SK-N-SH (cell line): Measurements from ENCODE around the gene HOXA10. TPM values are rescaled to one million over a fixed set of nuclear protein-coding genes. Genes with fewer than 3 reads are reported as not detected.

Experiments
- CTCF ChIA-PET: fragments of 300-600, 350-600 bp; formaldehyde crosslinking; extraction: SDS; loops from one replicate; lab custom pipeline; 2021; lab: Yijun Ruan, JAX
- POLR2A ChIA-PET: fragments of 350-600 bp; sonication (Branson Sonifier 250); formaldehyde crosslinking; extraction: SDS; loops from one replicate; lab custom pipeline; 2020; ENCODE audit warnings: antibody characterized with exemption, inconsistent platforms; lab: Yijun Ruan, JAX
- DNase-seq: peaks from one replicate; pipeline ENCODE4 v3.0.0; 2012
- H2AFZ ChIP-seq: fragments of 200-600 bp; sonication (generic); 2 replicates; pipeline ENCODE4 v1.8.1; 2016; ENCODE audit warnings: antibody characterized with exemption, mild to moderate bottlenecking, low read depth
- H3F3A ChIP-seq: fragments of 200-600 bp; sonication (generic); replicated peaks from 2 replicates; pipeline ENCODE3; 2016; ENCODE audit warnings: antibody characterized with exemption, mild to moderate bottlenecking; ENCODE audit not compliant: insufficient read depth
- H3K27ac ChIP-seq, 2 experiments: fragments of 200-500 bp in 1 of 2; fragments of 200-600 bp in 1 of 2; sonication (Bioruptor generic) in 1 of 2; sonication (generic), shearing (Covaris generic) in 1 of 2; 2 replicates each; pipeline versions ENCODE4 v1.5.1 to v1.6.1; 2014 to 2016; ENCODE audit warnings: low read depth in 2 of 2, inconsistent platforms in 1 of 2, low read length in 1 of 2, mild to moderate bottlenecking in 1 of 2, mixed read lengths in 1 of 2
- H3K27me3 ChIP-seq: fragments of 200-600 bp; sonication (generic), shearing (Covaris generic); 2 replicates; pipeline ENCODE4 v1.6.1; 2016; ENCODE audit warnings: mixed run types; ENCODE audit not compliant: insufficient read depth
- H3K36me3 ChIP-seq, 2 experiments: fragments of 200-500 bp in 1 of 2; fragments of 200-600 bp in 1 of 2; sonication (Bioruptor generic) in 1 of 2; sonication (generic) in 1 of 2; replicated peaks in 1 of 2; 2 replicates each; pipeline versions ENCODE3 to v1.5.1; 2014 to 2016; ENCODE audit warnings: low read length in 1 of 2, mild to moderate bottlenecking in 1 of 2; ENCODE audit not compliant: insufficient read depth in 2 of 2, control insufficient read depth in 1 of 2
- H3K4me1 ChIP-seq, 2 experiments: fragments of 200-500 bp in 1 of 2; fragments of 200-600 bp in 1 of 2; sonication (Bioruptor generic) in 1 of 2; sonication (generic), shearing (Covaris generic) in 1 of 2; 2 replicates each; pipeline versions ENCODE4 v1.5.1 to v1.6.1; 2014 to 2016; ENCODE audit warnings: low read depth in 1 of 2, low read length in 1 of 2, mixed run types in 1 of 2; ENCODE audit not compliant: insufficient read depth in 2 of 2, control insufficient read depth in 1 of 2
- H3K4me2 ChIP-seq: fragments of 200-600 bp; sonication (generic), shearing (Covaris generic); 2 replicates; pipeline ENCODE4 v1.6.1; 2017; ENCODE audit warnings: mixed run types
- H3K4me3 ChIP-seq, 2 experiments: fragments of 200-500 bp in 1 of 2; fragments of 200-600 bp in 1 of 2; sonication (Bioruptor generic) in 1 of 2; sonication (generic), shearing (Covaris generic) in 1 of 2; 2 replicates each; pipeline versions ENCODE4 v1.5.1 to v1.8.1; 2014 to 2016; ENCODE audit warnings: low read depth in 2 of 2, inconsistent platforms in 1 of 2, low read length in 1 of 2, mild to moderate bottlenecking in 1 of 2, mixed read lengths in 1 of 2, moderate library complexity in 1 of 2
- H3K79me2 ChIP-seq: fragments of 200-600 bp; sonication (generic); 2 replicates; pipeline ENCODE4 v1.8.1; 2017; ENCODE audit warnings: mild to moderate bottlenecking; ENCODE audit not compliant: insufficient read depth
- H3K9ac ChIP-seq: fragments of 200-600 bp; sonication (generic); 2 replicates; pipeline ENCODE4 v1.6.1; 2017; ENCODE audit warnings: mixed run types
- H3K9me2 ChIP-seq: fragments of 200-600 bp; sonication (generic); 2 replicates; pipeline ENCODE4 v1.6.1; 2017; ENCODE audit warnings: mixed run types
- H3K9me3 ChIP-seq: fragments of 200-600 bp; sonication (generic); 2 replicates; pipeline ENCODE4 v1.6.1; 2017; ENCODE audit warnings: mixed run types, mild to moderate bottlenecking, moderate library complexity
- H4K20me1 ChIP-seq: fragments of 200-600 bp; sonication (generic); 2 replicates; pipeline ENCODE4 v1.6.1; 2017; ENCODE audit warnings: mild to moderate bottlenecking, mixed run types; ENCODE audit not compliant: insufficient read depth
- CTCF ChIP-seq: fragments of 200-600 bp; sonication (generic); IDR thresholded peaks from 2 replicates; pipeline ENCODE4 v1.6.1; 2017; ENCODE audit warnings: antibody characterized with exemption, mild to moderate bottlenecking, moderate library complexity
- ELF1 ChIP-seq: IDR thresholded peaks from 2 replicates; pipeline ENCODE4 v1.4.0; 2012
- EP300 ChIP-seq, 2 experiments: IDR thresholded peaks; 2 replicates each; pipeline versions ENCODE4 v1.4.0 to v1.6.1; 2012; ENCODE audit warnings: borderline replicate concordance in 1 of 2, low read depth in 1 of 2, low read length in 1 of 2
- FOXM1 ChIP-seq: IDR thresholded peaks from 2 replicates; pipeline ENCODE4 v1.4.0; 2012; ENCODE audit warnings: low read depth, mild to moderate bottlenecking
- GABPA ChIP-seq: IDR thresholded peaks from 2 replicates; pipeline ENCODE4 v1.4.0; 2012; ENCODE audit warnings: low read depth, mild to moderate bottlenecking
- GATA2 ChIP-seq: sonication (generic); formaldehyde crosslinking; IDR thresholded peaks from 2 replicates; pipeline ENCODE4 v1.5.0; 2020; ENCODE audit warnings: mild to moderate bottlenecking, missing genetic modification reagents
- JUND ChIP-seq: IDR thresholded peaks from 2 replicates; pipeline ENCODE4 v1.4.0; 2012
- MAX ChIP-seq: IDR thresholded peaks from 2 replicates; pipeline ENCODE4 v1.4.0; 2012; ENCODE audit warnings: low read depth
- MXI1 ChIP-seq: IDR thresholded peaks from 2 replicates; pipeline ENCODE4 v1.6.1; 2012; ENCODE audit warnings: mild to moderate bottlenecking, low read depth, low read length, improper control_type of control experiment
- NRF1 ChIP-seq: IDR thresholded peaks from 2 replicates; pipeline ENCODE4 v1.6.1; 2012; ENCODE audit warnings: low read depth, mild to moderate bottlenecking, low read length
- POLR2AphosphoS5 ChIP-seq: IDR thresholded peaks from 2 replicates; pipeline ENCODE4 v1.6.1; 2012; ENCODE audit warnings: low read depth, low read length
- RAD21 ChIP-seq: IDR thresholded peaks from 2 replicates; pipeline ENCODE4 v1.6.1; 2012; ENCODE audit warnings: mild to moderate bottlenecking, low read length
- SIN3A ChIP-seq: IDR thresholded peaks from 2 replicates; pipeline ENCODE4 v1.6.1; 2012; ENCODE audit warnings: low read depth, mild to moderate bottlenecking, low read length, moderate library complexity, borderline replicate concordance
- SMC3 ChIP-seq: IDR thresholded peaks from 2 replicates; pipeline ENCODE4 v1.6.1; 2012; ENCODE audit warnings: low read depth, low read length, improper control_type of control experiment
- TAF1 ChIP-seq: IDR thresholded peaks from 2 replicates; pipeline ENCODE4 v1.6.1; 2012; ENCODE audit warnings: low read depth, mild to moderate bottlenecking, low read length, moderate library complexity, borderline replicate concordance
- TCF12 ChIP-seq: IDR thresholded peaks from 2 replicates; pipeline ENCODE4 v1.4.0; 2012
- TEAD4 ChIP-seq: IDR thresholded peaks from 2 replicates; pipeline ENCODE4 v1.4.0; 2012; ENCODE audit warnings: mild to moderate bottlenecking, borderline replicate concordance; ENCODE audit not compliant: insufficient read depth
- USF2 ChIP-seq: fragments of 150-350 bp; IDR thresholded peaks from 2 replicates; pipeline ENCODE4 v1.6.1; 2017; ENCODE audit warnings: antibody characterized with exemption, low read length, low read depth, borderline replicate concordance
- WGBS: methylation state at CpG from one replicate; pipeline ENCODE4 v1.1.6; 2017; ENCODE audit warnings: low lambda C conversion rate; 5-methylcytosine and 5-hydroxymethylcytosine counted together
- polyA plus RNA-seq, 3 experiments: library from polyadenylated mRNA; depleted of rRNA; stranded (reverse); fragments of >200 nt; gene quantifications; 2 replicates each; pipeline ENCODE4 v1.2.3, GENCODE V29; 2012
- TF ChIP-seq, protein P1 (sequence below): IDR thresholded peaks from 2 replicates; pipeline ENCODE4 v1.4.0; 2012; ENCODE audit warnings: low read depth, borderline replicate concordance
- TF ChIP-seq, protein P2 (sequence below): fragments of 150-350 bp; IDR thresholded peaks from 2 replicates; pipeline ENCODE4 v1.6.1; 2016; ENCODE audit warnings: mild to moderate bottlenecking, low read depth, low read length

Gene HOXA10
- polyA plus RNA-seq, 1 of the 3 experiments (the other 2 are of a cell fraction) = not detected

GRCh38 chr7:27178366-27178765, 4.2 kb upstream of the HOXA10 start:
- Histone ChIP-seq H3K27me3 (peaks cover 97% of the 10 kb centered on the region), H3K4me3 (no peak overlapping the region), H3K36me3 (no peaks in the 10 kb centered on the region), H4K20me1 (no peaks in the 10 kb centered on the region), H2AFZ (no peak overlapping the region), H3K4me1 (peaks cover 0 to 3% of the 10 kb centered on the region in 2 experiments; a peak in 1 of 4 replicates), H3K79me2 (no peaks in the 10 kb centered on the region), H3K9me2 (no peaks in the 10 kb centered on the region), H3K9me3 (no peaks in the 10 kb centered on the region), H3K4me2 (no peak overlapping the region), H3F3A (no peaks in the 10 kb centered on the region), H3K27ac (no peak overlapping the region), H3K9ac (no peak overlapping the region)
- ChIA-PET CTCF (interaction anchor here (1.1 to 12.3 kb wide), 18 partner anchors 12 to 1286 kb away, joined by 3 to 205 read pairs (median 12); partner anchors contain the start of genes HOXA11, HOXA13, HOXA5 and HOXA7), POLR2A (no interaction called here)
- 47% methylated on average over 6 of the region's 6 CpGs for WGBS
- DNase-seq = no peak
- TF ChIP-seq JUND (no peak), EP300 (IDR thresholded peaks at IDR 0.05; ENCODE audit: borderline replicate concordance in 1 of 2, low read depth in 1 of 2, low read length in 1 of 2) (no peak), CTCF (no peak), TEAD4 (no peak), SIN3A (no peak), POLR2AphosphoS5 (no peak), ELF1 (no peak), TCF12 (no peak), TAF1 (no peak), MAX (no peak)
- TF ChIP-seq, protein P1, sequence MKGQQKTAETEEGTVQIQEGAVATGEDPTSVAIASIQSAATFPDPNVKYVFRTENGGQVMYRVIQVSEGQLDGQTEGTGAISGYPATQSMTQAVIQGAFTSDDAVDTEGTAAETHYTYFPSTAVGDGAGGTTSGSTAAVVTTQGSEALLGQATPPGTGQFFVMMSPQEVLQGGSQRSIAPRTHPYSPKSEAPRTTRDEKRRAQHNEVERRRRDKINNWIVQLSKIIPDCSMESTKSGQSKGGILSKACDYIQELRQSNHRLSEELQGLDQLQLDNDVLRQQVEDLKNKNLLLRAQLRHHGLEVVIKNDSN = no peak

DNA sequence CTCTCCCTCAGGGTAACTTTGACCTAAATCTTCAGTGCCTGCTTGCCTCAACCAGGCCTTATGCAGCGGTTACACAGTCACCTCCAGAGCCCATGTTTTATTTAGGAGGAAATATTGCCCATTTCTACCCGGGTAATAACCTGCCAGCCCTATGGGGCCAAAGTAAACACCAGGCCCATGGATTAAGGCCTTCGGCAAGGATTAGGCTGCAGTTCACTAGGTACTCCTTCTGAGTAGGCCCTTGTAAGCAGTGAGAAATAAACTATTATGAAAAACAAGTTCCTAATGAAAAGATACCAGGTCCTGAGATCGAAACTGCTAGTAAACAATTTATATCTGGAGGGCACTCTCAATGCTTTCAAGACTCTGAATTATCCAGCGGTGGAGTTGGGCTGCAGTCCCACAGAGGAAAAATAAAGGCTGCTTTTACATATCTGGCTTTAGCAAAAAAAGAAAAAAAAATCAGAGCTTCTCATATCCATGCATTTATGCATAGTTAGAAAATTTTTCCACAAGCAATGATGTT, 3.7 kb upstream of the HOXA10 start:
- Histone ChIP-seq H3K27ac (no peak overlapping the region), H3K4me2 (no peak overlapping the region), H2AFZ (no peak overlapping the region), H3K36me3 (no peaks in the 10 kb centered on the region), H3K4me3 (no peak overlapping the region), H3K9me2 (no peaks in the 10 kb centered on the region), H3K9me3 (no peaks in the 10 kb centered on the region), H3K9ac (no peak overlapping the region), H3K79me2 (no peaks in the 10 kb centered on the region), H3K27me3 (peaks cover 97% of the 10 kb centered on the region), H4K20me1 (no peaks in the 10 kb centered on the region), H3F3A (no peaks in the 10 kb centered on the region), H3K4me1 (peaks cover 0 to 4% of the 10 kb centered on the region in 2 experiments; a peak in 1 of 4 replicates)
- WGBS = 44% methylated on average over 5 of the region's 5 CpGs
- POLR2A ChIA-PET = no interaction called here
- CTCF ChIA-PET = interaction anchor here (1.0 to 12.3 kb wide), 9 partner anchors 12 to 498 kb away, joined by 3 to 205 read pairs (median 23); partner anchors contain the start of genes HOXA11, HOXA5 and HOXA9
- DNase-seq = no peak
- TF ChIP-seq GATA2 (CRISPR knock-in tag) (no peak), ELF1 (no peak), RAD21 (no peak), SMC3 (no peak), MXI1 (no peak), MAX (no peak), FOXM1 (no peak), NRF1 (no peak), CTCF (no peak), EP300 (IDR thresholded peaks at IDR 0.05; ENCODE audit: borderline replicate concordance in 1 of 2, low read depth in 1 of 2, low read length in 1 of 2) (no peak), USF2 (no peak), GABPA (no peak)
- TF ChIP-seq, protein P2, sequence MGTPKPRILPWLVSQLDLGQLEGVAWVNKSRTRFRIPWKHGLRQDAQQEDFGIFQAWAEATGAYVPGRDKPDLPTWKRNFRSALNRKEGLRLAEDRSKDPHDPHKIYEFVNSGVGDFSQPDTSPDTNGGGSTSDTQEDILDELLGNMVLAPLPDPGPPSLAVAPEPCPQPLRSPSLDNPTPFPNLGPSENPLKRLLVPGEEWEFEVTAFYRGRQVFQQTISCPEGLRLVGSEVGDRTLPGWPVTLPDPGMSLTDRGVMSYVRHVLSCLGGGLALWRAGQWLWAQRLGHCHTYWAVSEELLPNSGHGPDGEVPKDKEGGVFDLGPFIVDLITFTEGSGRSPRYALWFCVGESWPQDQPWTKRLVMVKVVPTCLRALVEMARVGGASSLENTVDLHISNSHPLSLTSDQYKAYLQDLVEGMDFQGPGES = no peak
